ENCODE measurements around the gene SLC38A11.

DNA sequence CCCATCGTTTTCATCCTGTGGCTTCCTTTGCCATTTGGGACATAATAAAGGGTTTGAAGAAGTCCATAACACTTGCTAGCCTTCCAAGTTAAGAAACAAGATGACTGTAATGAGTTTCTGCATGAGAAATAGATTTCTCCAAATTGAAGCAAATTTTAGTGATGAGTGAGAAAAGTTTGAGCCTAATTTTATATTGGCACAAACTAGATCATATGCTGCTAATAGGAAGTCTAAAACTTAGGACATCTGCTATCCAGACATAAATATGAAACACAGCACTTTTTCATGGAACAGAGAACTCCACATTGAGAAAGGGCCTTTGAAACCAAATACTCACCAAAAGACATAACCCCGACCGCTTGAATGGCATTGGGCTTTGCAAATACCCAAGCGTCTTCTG is 39.8 kb downstream of the SLC38A11 start:
- TF ChIP-seq, protein P1, sequence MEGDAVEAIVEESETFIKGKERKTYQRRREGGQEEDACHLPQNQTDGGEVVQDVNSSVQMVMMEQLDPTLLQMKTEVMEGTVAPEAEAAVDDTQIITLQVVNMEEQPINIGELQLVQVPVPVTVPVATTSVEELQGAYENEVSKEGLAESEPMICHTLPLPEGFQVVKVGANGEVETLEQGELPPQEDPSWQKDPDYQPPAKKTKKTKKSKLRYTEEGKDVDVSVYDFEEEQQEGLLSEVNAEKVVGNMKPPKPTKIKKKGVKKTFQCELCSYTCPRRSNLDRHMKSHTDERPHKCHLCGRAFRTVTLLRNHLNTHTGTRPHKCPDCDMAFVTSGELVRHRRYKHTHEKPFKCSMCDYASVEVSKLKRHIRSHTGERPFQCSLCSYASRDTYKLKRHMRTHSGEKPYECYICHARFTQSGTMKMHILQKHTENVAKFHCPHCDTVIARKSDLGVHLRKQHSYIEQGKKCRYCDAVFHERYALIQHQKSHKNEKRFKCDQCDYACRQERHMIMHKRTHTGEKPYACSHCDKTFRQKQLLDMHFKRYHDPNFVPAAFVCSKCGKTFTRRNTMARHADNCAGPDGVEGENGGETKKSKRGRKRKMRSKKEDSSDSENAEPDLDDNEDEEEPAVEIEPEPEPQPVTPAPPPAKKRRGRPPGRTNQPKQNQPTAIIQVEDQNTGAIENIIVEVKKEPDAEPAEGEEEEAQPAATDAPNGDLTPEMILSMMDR (IDR thresholded peaks at IDR 0.05): no peak
- no peak for TF ChIP-seq POLR2A (IDR thresholded peaks at IDR 0.05; ENCODE audit: low read depth)
